ENCODE measurements around the gene VWA8.

VWA8 gene

GRCh38 chr13:41782086-41782485, 178.8 kb downstream of the VWA8 start:
- Histone ChIP-seq H3K36me3 (no peaks in the 10 kb centered on the region), H3K27ac (no peak overlapping the region), H3K4me1 (peaks cover 0 to 10% (median 0%) of the 10 kb centered on the region in 4 donors), H3K4me3 (no peak overlapping the region), H3K9me3 (no peaks in the 10 kb centered on the region), H3K27me3 (no peaks in the 10 kb centered on the region)
- DNase-seq: no peak
- intact Hi-C loops (cut with DNase I; ENCODE audit: low total_unique reads): no loop called here
- no peak for TF ChIP-seq CTCF (IDR thresholded peaks at IDR 0.05)

- no peak overlapping the region for H3K4me3 ChIP-seq
- H3K27me3 ChIP-seq: no peaks in the 10 kb centered on the region
- no peak for TF ChIP-seq CTCF (IDR thresholded peaks at IDR 0.05)
- no peaks in the 10 kb centered on the region for H3K9me3 ChIP-seq
- intact Hi-C loops (cut with DNase I; ENCODE audit: low total_unique reads): no loop called here
- no peak overlapping the region for H3K27ac ChIP-seq
- DNase-seq: no peak
- no peaks in the 10 kb centered on the region for H3K36me3 ChIP-seq
- peaks cover 0 to 10% (median 0%) of the 10 kb centered on the region in 4 donors for H3K4me1 ChIP-seq
Observed at GRCh38 chr13:41780715-41781706, 179.9 kb downstream of the VWA8 start.

DNA sequence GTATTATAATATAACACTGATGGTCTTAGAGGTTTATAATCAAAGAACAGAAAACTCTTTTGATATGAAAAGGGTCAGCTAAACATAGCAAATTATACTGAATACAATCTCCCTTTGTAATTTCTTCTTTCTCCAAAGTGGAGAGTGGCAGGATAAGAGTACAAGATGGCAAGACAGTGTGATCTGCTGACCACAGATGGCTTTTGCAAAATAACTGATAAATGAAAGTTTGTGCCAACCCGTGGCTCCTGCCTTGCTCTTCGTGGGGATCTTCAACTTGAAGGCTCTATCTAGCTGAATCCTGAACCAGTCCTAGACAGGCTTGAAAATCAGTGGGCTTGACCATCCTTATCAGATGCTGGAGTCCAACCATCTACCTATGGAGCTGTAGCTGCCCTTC, 185.7 kb downstream of the VWA8 start:
- Histone ChIP-seq H3K27me3 (no peaks in the 10 kb centered on the region), H3K27ac (no peak overlapping the region), H3K36me3 (peaks cover 0 to 5% (median 0%) of the 10 kb centered on the region in 3 donors), H3K4me3 (no peak overlapping the region), H3K4me1 (no peaks in the 10 kb centered on the region), H3K9me3 (no peaks in the 10 kb centered on the region)
- no peak for DNase-seq
- TF ChIP-seq CTCF (IDR thresholded peaks at IDR 0.05): no peak
- intact Hi-C loops (cut with DNase I; ENCODE audit: low total_unique reads): no loop called here

DNA sequence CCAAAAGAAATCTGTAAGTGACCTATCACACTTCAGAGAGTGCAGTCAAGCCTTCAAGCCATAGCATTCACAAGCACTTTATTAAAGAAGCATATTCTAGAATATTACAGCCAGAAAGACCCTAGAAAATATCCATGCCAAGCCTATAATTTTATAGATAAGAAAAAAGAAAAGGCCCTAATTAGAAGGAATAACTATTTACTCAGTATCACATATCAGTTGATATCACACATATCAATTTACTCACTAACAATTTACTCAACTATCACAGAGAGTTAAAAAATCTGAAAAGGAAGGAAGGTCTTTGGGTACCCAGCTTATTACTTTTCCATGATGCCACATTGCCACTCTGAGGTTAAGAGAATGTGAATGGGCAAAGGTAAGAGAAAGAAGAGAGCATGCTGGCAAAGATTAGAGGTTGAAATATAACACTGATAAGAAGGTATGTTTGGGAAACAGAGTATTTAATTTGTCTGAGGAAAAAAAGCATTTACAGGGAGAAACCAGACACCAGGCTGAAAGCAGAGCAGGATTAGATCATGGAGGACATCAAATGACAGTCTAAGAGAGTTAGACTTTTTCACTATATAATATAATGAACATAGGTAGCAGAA, 186.2 kb downstream of the VWA8 start:
- Histone ChIP-seq H3K27me3 (no peaks in the 10 kb centered on the region), H3K4me3 (no peak overlapping the region), H3K9me3 (no peaks in the 10 kb centered on the region), H3K4me1 (no peaks in the 10 kb centered on the region), H3K36me3 (peaks cover 0 to 5% (median 0%) of the 10 kb centered on the region in 3 donors), H3K27ac (no peak overlapping the region)
- intact Hi-C loops (cut with DNase I; ENCODE audit: low total_unique reads): no loop called here
- no peak for TF ChIP-seq CTCF (IDR thresholded peaks at IDR 0.05)
- DNase-seq: no peak

- no peak for DNase-seq
- no peak overlapping the region for H3K27ac ChIP-seq
- intact Hi-C loops (cut with DNase I; ENCODE audit: low total_unique reads): no loop called here
- no peaks in the 10 kb centered on the region for H3K9me3 ChIP-seq
- H3K4me1 ChIP-seq: no peaks in the 10 kb centered on the region
- no peaks in the 10 kb centered on the region for H3K27me3 ChIP-seq
- H3K36me3 ChIP-seq: no peaks in the 10 kb centered on the region
- TF ChIP-seq CTCF (IDR thresholded peaks at IDR 0.05): no peak
- H3K4me3 ChIP-seq: no peak overlapping the region
Observed at GRCh38 chr13:41767801-41768200, 193.1 kb downstream of the VWA8 start.

Data from tibial artery (tissue), 4 donors.